RWPE1 (cell line): ENCODE measurements around the gene PLCL1.

Source experiments
- CTCF ChIA-PET: fragments of 350-600 bp; sonication (Branson Sonifier 250); formaldehyde crosslinking; extraction: SDS; loops from one replicate; lab custom pipeline; 2021; lab: Yijun Ruan, JAX
- POLR2A ChIA-PET: fragments of 400-600 bp; formaldehyde crosslinking; extraction: SDS; loops from one replicate; lab custom pipeline; 2020; ENCODE audit warnings: antibody characterized with exemption; ENCODE audit not compliant: low non-redundant PET; lab: Yijun Ruan, JAX
- DNase-seq: peaks from one replicate; pipeline ENCODE4 v3.0.0; 2012; ENCODE audit warnings: low spot score
- H3K27ac ChIP-seq: fragments of 450-650 bp; 2 replicates; pipeline ENCODE4 v1.5.1; 2017
- CTCF ChIP-seq: fragments of 450-650 bp; conservative IDR thresholded peaks from 2 replicates; pipeline ENCODE4 v1.5.1; 2017; ENCODE audit warnings: low read depth, mild to moderate bottlenecking

PLCL1 gene

DNA sequence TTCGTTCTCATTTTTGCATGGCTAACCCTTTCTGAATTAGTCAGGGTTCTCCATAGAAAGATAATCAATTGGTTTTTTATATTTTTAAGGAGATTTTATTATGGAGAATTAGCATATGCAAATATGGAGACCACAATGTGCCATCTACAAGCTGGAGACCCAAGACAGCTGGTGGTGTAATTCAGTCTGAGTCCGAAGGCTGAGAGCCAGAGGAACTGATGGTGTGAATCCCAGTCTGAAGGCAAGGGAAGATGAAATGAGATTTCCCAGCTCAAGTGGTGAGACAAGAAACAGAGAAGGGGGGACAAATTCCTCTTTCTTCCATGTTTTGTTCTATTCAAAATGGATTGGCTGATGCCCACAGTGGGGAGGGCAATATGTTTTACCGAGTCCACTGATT lies 80.7 kb downstream of the PLCL1 start:
- no peak overlapping the region for H3K27ac ChIP-seq
- TF ChIP-seq CTCF, result no peak
- ChIA-PET CTCF (interaction anchor here (1.2 kb wide), 1 partner anchor 71 kb away, joined by 4 read pairs; no protein-coding TSS in a partner anchor), POLR2A (no interaction called here)
- no peak for DNase-seq

DNA sequence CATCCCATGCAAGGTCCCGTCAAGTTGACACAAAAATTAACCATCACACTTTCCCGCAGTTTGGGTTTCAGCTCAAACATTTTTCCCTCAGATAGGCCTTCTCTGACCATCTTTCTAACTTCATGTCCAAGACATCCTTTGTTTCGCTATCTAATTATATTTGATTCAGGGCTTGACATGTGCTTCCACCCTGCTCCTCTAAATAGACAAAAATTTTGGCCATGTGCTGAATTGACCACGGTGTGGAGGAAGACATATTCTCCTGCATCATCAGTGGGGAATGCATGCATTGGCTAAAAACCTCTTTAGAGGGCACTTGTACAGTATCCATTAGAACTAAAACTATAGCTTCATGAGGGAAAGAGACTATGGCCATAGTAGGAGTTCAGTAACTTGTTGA lies 81.2 kb downstream of the PLCL1 start:
- ChIA-PET CTCF (interaction anchor here (1.2 kb wide), 1 partner anchor 72 kb away, joined by 4 read pairs; no protein-coding TSS in a partner anchor), POLR2A (no interaction called here)
- no peak for TF ChIP-seq CTCF
- H3K27ac ChIP-seq, result no peak overlapping the region
- no peak for DNase-seq

DNA sequence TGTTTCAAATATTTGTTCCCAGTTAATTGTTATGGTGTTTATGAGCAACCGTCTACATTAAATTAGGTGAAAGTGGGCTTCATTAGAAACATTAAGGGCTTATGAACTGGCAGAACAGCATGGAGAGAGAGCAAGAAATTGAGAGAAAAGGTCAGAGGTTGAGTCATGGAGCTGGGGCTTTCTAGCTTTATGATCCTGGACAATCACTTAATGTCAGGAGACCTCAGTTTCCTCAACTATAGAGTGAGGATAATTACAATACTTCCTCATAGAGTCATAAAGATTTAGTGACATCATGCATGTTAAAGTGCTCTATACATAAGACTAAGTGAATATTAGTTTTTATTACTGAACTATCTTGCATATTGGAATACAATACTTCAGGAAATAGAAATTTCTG lies 83.9 kb downstream of the PLCL1 start:
- no peak for TF ChIP-seq CTCF
- ChIA-PET CTCF (interaction anchor here (0.5 kb wide), 1 partner anchor 855 kb away, joined by 3 read pairs; no protein-coding TSS in a partner anchor), POLR2A (no interaction called here)
- no peak overlapping the region for H3K27ac ChIP-seq
- no peak for DNase-seq

DNA sequence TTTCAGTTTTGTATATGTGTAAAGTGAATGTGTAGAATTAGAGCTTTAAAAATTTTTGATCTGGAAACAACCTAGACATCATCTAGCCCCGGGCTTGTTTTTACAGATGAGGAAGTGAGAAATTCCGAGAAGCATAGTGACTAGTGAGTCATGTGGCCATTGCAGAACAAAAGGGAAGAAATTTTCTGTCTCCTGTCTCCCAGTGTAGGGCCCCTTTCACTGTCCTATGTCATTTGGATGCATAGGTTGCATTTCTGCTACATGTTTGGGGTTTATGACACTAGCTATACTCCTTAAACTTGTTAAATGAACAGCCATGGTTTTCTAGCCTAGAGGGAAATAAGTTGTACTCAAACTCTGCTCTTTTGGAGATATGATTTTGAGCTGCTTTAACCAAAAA lies 84.6 kb downstream of the PLCL1 start:
- POLR2A ChIA-PET, result no interaction called here
- H3K27ac ChIP-seq, result no peak overlapping the region
- no peak for TF ChIP-seq CTCF
- DNase-seq, result peak; percentile 30
- CTCF ChIA-PET, result interaction anchor here (0.7 kb wide), 1 partner anchor 1473 kb away, joined by 3 read pairs; no protein-coding TSS in a partner anchor

DNA sequence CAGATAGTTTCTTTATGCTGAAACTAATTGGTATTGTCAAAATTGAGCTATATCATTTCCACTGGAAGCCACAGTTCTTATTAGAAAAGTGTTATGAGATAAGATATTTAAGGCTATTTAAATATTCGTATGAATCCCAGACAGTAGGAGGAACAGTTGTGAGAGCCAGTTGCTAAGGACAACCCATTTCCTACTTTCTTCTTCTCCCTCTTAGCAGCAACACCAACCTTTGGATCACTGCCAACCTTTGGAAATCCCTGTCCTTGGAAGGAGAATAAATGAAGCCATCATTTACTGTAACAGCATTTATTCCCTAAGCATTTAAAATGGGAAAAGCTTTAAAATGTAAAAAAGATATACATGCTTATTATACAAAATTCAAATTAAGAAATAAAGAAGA lies 85.8 kb downstream of the PLCL1 start:
- TF ChIP-seq CTCF, result no peak
- ChIA-PET CTCF (interaction anchor here (0.5 kb wide), 1 partner anchor 73 kb away, joined by 3 read pairs; no protein-coding TSS in a partner anchor), POLR2A (no interaction called here)
- no peak for DNase-seq
- H3K27ac ChIP-seq, result no peak overlapping the region

DNA sequence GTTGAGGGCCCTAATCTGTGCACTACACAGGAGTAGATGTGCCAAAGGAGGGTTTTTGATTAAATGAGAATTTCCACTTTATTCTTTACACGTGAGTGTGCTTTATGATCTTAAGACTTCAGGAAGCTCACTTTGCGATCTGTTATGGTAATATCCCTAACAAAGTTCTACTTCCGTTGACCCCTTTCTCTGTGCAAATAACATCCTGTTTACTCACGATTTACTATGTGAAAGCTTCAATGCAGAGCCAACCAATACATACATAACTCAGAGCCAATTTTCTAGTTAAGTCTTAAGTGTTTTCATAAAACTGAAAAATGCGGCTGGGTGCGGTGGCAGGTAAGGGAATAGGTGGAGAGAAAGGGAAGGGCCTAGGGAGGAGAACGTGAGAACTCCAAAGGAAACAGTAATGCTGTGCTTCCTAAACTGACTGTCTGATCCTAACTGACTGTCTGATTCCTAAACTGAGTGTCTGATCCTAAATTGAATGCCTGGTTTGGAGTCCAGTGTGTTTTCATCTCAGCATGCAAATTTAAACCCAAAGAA lies 87.6 kb downstream of the PLCL1 start:
- no peak overlapping the region for H3K27ac ChIP-seq
- CTCF ChIA-PET, result no interaction called here
- POLR2A ChIA-PET, result no interaction called here
- no peak for TF ChIP-seq CTCF
- DNase-seq, result no peak
